Stomach smooth muscle (tissue), 2 donors: ENCODE measurements around the gene KIF2A.

ENCODE experiments used
- H3K27ac ChIP-seq: one replicate; pipeline ENCODE4 v1.7.0; 2013; ENCODE audit warnings: mild to moderate bottlenecking, low read length, inconsistent platforms
- H3K27me3 ChIP-seq, 2 donors: one replicate each; pipeline ENCODE4 v1.7.0; 2013; ENCODE audit warnings: low read length in 2 of 2; ENCODE audit not compliant: insufficient read depth in 2 of 2, control insufficient read depth in 1 of 2
- H3K36me3 ChIP-seq, 2 donors: one replicate each; pipeline ENCODE4 v1.7.0; 2013; ENCODE audit warnings: low read length in 2 of 2; ENCODE audit not compliant: control insufficient read depth in 2 of 2, insufficient read depth in 2 of 2
- H3K4me1 ChIP-seq: one replicate; pipeline ENCODE4 v1.7.0; 2013; ENCODE audit warnings: low read length; ENCODE audit not compliant: control insufficient read depth, insufficient read depth
- H3K4me3 ChIP-seq, 2 donors: one replicate each; pipeline ENCODE4 v1.7.0; 2013; ENCODE audit warnings: low read length in 2 of 2
- H3K9ac ChIP-seq, 2 donors: one replicate each; pipeline ENCODE4 v1.7.0; 2013; ENCODE audit warnings: low read length in 2 of 2, mild to moderate bottlenecking in 1 of 2
- H3K9me3 ChIP-seq, 2 donors: one replicate each; pipeline ENCODE4 v1.7.0; 2013; ENCODE audit warnings: low read length in 2 of 2; ENCODE audit not compliant: control insufficient read depth in 2 of 2
- donor health status: healthy.
- donor health status: Pancreatic carcinoma.

The KIF2A gene

DNA sequence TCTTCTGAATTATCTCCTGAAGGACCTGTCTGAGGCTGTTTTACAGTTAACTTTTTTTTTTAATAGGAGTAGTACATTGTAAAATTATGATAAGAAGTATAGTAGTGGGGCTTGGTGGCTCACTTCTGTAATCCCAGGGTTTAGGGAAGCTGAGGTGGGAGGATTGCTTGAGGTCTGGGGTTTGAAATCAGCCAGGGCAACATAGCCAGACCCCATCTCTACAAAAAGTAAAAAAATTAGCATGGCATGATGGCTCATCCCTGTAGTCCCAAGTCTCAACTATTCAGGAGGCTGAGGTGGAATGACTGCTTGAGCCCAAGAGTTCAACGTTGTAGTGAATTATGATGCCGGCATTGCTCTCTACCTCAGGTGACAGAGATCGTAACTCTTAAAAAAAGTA, 113.6 kb downstream of the KIF2A start:
- no peak overlapping the region for H3K9ac ChIP-seq
- H3K9me3 ChIP-seq: no peaks in the 10 kb centered on the region
- H3K4me1 ChIP-seq: no peaks in the 10 kb centered on the region
- no peak overlapping the region for H3K27ac ChIP-seq
- H3K36me3 ChIP-seq: no peaks in the 10 kb centered on the region
- no peak overlapping the region for H3K4me3 ChIP-seq
- H3K27me3 ChIP-seq: no peaks in the 10 kb centered on the region

DNA sequence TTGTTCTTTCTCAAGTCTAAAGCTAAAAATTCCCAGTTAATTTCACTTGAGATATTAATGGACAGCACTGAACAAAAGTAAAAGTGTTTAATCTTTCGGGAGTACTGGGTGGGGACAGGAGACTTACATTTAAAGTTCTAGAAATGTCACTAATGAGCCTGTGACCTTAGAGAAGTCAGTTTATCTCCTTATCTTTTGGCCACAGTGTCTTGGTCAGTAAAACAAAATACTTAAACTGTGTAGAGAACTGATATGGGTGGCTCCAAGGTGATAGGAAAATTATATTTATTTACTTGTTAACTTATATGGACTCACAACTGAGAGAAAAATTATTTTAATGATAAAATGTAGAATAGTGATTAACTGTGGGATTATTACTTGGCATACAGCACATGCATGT, 115.4 kb downstream of the KIF2A start:
- H3K27ac ChIP-seq: no peak overlapping the region
- H3K9me3 ChIP-seq: no peaks in the 10 kb centered on the region
- no peaks in the 10 kb centered on the region for H3K36me3 ChIP-seq
- H3K4me1 ChIP-seq: no peaks in the 10 kb centered on the region
- H3K4me3 ChIP-seq: no peak overlapping the region
- no peaks in the 10 kb centered on the region for H3K27me3 ChIP-seq
- H3K9ac ChIP-seq: no peak overlapping the region

- H3K4me1 ChIP-seq: no peaks in the 10 kb centered on the region
- H3K9ac ChIP-seq: no peak overlapping the region
- no peaks in the 10 kb centered on the region for H3K27me3 ChIP-seq
- no peaks in the 10 kb centered on the region for H3K36me3 ChIP-seq
- H3K4me3 ChIP-seq: no peak overlapping the region
- no peaks in the 10 kb centered on the region for H3K9me3 ChIP-seq
- H3K27ac ChIP-seq: no peak overlapping the region
Observed at GRCh38 chr5:62424763-62425162, 118.8 kb downstream of the KIF2A start.

DNA sequence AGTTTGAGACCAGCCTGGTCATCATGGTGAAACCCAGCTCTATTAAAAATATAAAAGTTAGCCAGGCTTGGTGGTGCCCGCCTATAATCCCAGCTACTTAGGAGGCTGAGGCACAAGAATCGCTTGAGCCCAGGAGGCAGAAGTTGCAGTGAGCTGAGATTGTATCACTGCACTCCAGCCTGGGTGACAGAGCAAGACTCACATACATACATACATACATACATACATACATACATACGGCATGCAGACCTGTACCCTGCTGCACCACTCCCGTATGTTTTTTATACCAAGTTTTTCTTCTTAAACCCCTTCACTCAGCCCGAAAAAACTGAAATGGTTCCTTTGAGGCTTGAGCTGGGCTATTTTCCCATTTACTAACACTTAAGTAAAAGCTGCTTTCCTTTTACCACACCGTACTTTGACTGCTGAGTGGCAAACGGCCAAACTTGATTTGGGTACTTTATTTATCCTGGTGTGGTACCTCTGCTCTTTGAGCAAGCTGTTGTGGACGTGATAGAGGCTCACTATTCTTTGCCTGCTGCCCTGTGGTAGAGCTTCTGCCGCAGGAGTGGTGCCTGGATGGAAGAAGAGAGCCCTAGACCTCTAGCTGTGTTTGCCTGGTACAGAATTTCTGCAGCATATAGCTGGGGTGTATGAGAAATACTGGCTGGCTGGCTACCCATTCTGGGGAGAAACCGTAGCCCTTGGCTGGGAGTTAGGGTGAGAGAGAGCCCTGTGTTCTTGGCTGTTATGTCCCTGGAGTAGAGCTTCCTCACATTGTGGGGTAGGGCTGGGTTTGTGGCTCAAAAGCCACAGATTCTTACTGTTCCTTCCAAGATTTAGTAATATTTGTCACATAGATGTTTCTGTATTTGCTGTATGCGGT, 126.0 kb downstream of the KIF2A start:
- H3K36me3 ChIP-seq: no peaks in the 10 kb centered on the region
- H3K9ac ChIP-seq: no peak overlapping the region
- H3K27ac ChIP-seq: no peak overlapping the region
- no peaks in the 10 kb centered on the region for H3K9me3 ChIP-seq
- no peak overlapping the region for H3K4me3 ChIP-seq
- H3K4me1 ChIP-seq: peaks cover 2% of the 10 kb centered on the region
- H3K27me3 ChIP-seq: no peaks in the 10 kb centered on the region

- Histone ChIP-seq H3K27me3 (no peaks in the 10 kb centered on the region), H3K9ac (no peak overlapping the region), H3K4me3 (no peak overlapping the region), H3K27ac (no peak overlapping the region), H3K4me1 (peaks cover 2% of the 10 kb centered on the region), H3K36me3 (no peaks in the 10 kb centered on the region), H3K9me3 (no peaks in the 10 kb centered on the region)
Observed at GRCh38 chr5:62432621-62433064, 126.6 kb downstream of the KIF2A start.
